ENCODE results near the gene MILR1. TPM values are rescaled to one million over a fixed set of nuclear protein-coding genes. Genes with fewer than 3 reads are reported as not detected.

MILR1 gene
- total RNA-seq, 1 experiment from 2014 or later = not detected

DNA sequence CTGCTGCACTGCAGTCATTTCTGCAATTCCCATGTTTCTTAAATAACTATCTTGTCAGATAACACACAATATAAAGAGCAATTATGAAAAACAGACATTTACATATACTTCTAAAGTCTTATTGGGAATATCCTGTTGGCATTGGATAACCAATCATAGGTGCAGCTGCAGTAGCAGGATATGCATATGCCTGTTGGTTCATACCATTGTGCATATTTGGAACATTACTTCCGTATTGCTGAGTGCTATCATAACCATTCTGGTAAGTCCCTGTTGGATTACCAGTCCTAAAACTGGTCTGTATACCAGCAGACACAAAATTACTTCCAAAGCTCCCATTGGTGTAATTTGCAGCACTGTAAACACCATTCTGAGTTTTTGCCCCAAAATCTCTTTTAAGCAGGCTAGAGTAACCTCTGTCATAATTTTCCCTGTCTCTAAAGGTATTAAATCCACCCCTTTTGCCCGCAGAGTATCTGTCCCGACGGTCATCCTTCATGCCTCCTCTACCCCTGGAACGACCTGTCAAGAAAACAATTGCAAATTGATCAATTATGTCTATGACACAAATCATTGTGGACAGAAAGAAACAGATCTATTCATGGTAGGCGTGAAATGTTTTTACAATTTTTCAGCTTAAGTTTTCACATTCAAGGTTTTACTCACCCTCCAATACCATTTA is 51.0 kb downstream of the MILR1 start:
- Mint-ChIP-seq H3K36me3 (peaks cover 58% of the 10 kb centered on the region), H3K4me1 (peaks cover 68% of the 10 kb centered on the region), H3K27me3 (ENCODE audit: low read depth) (no peaks in the 10 kb centered on the region), H3K27ac (peak overlapping the region; percentile 68; the same call in 1 of the 2 replicates), H3K9me3 (no peaks in the 10 kb centered on the region), H3K4me3 (no peak overlapping the region)
- DNase-seq (ENCODE audit: low spot score) = no peak
- no peak for ATAC-seq
- POLR2A ChIA-PET = no interaction called here
- CTCF ChIA-PET = interaction anchor here (0.5 kb wide), 1 partner anchor 149 kb away, joined by 3 read pairs; no protein-coding TSS in a partner anchor
- TF ChIP-seq NFATC4 (CRISPR knock-in tag; IDR thresholded peaks at IDR 0.05) = 0 out of 2 replicates have a peak, but pooled peaks have one; percentile 39
- peak; percentile 88; the same call in 1 of the 2 replicates for TF ChIP-seq RORB (CRISPR knock-in tag; IDR thresholded peaks at IDR 0.05)
- no peak for TF ChIP-seq SMAD3 (CRISPR knock-in tag; IDR thresholded peaks at IDR 0.05; ENCODE audit: borderline replicate concordance)
- TF ChIP-seq NR3C1 (CRISPR knock-in tag; conservative IDR thresholded peaks at IDR 0.05; ENCODE audit: low read depth) = no peak
- peak; percentile 74; the same call in 1 of the 2 replicates for TF ChIP-seq ZNF416 (CRISPR knock-in tag; IDR thresholded peaks at IDR 0.05)
- TF ChIP-seq, protein P1, sequence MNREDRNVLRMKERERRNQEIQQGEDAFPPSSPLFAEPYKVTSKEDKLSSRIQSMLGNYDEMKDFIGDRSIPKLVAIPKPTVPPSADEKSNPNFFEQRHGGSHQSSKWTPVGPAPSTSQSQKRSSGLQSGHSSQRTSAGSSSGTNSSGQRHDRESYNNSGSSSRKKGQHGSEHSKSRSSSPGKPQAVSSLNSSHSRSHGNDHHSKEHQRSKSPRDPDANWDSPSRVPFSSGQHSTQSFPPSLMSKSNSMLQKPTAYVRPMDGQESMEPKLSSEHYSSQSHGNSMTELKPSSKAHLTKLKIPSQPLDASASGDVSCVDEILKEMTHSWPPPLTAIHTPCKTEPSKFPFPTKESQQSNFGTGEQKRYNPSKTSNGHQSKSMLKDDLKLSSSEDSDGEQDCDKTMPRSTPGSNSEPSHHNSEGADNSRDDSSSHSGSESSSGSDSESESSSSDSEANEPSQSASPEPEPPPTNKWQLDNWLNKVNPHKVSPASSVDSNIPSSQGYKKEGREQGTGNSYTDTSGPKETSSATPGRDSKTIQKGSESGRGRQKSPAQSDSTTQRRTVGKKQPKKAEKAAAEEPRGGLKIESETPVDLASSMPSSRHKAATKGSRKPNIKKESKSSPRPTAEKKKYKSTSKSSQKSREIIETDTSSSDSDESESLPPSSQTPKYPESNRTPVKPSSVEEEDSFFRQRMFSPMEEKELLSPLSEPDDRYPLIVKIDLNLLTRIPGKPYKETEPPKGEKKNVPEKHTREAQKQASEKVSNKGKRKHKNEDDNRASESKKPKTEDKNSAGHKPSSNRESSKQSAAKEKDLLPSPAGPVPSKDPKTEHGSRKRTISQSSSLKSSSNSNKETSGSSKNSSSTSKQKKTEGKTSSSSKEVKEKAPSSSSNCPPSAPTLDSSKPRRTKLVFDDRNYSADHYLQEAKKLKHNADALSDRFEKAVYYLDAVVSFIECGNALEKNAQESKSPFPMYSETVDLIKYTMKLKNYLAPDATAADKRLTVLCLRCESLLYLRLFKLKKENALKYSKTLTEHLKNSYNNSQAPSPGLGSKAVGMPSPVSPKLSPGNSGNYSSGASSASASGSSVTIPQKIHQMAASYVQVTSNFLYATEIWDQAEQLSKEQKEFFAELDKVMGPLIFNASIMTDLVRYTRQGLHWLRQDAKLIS (CRISPR knock-in tag; IDR thresholded peaks at IDR 0.05; ENCODE audit: borderline replicate concordance) = no peak
- 0 out of 2 replicates have a peak, but pooled peaks have one; percentile 21 for TF ChIP-seq ZNF671 (CRISPR knock-in tag; IDR thresholded peaks at IDR 0.05)
- TF ChIP-seq ZNF219 (CRISPR knock-in tag; IDR thresholded peaks at IDR 0.05; ENCODE audit: borderline replicate concordance) = no peak
- TF ChIP-seq GRHL2 (CRISPR knock-in tag; IDR thresholded peaks at IDR 0.05; ENCODE audit: insufficient replicate concordance, severe bottlenecking) = no peak
- no peak for TF ChIP-seq CREB1 (CRISPR knock-in tag; IDR thresholded peaks at IDR 0.05)
- TF ChIP-seq TEAD1 (CRISPR knock-in tag; IDR thresholded peaks at IDR 0.05) = no peak

DNA sequence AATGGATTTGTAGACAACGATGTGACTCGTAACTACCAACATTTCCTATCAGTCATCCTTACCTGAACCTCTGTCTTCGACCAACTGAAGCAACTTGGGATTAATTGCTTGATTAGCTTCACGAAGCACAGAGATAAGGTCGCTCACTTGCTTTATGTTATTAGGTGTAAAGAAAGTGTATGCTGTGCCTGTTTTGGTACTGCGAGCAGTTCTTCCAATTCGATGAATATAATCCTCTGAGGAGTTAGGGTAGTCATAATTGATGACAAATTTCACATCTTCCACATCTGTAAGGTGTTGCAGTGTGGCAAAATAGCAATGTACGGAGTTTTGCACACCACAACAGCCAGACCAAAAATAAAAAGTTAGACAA is 51.6 kb downstream of the MILR1 start:
- H3K4me1 Mint-ChIP-seq = peaks cover 67% of the 10 kb centered on the region
- ChIA-PET POLR2A (no interaction called here), CTCF (interaction anchor here (0.5 kb wide), 1 partner anchor 149 kb away, joined by 3 read pairs; no protein-coding TSS in a partner anchor)
- peak overlapping the region; percentile 68 for H3K27ac Mint-ChIP-seq
- H3K4me3 Mint-ChIP-seq = 0 out of 2 replicates have a peak overlapping the region, but pooled peaks have one; percentile 4
- ATAC-seq (no peak), DNase-seq (ENCODE audit: low spot score) (no peak)
- peaks cover 62% of the 10 kb centered on the region for H3K36me3 Mint-ChIP-seq
- no peaks in the 10 kb centered on the region for H3K9me3 Mint-ChIP-seq
- no peaks in the 10 kb centered on the region; the same call in 1 of the 2 replicates for H3K27me3 Mint-ChIP-seq (ENCODE audit: low read depth)
- no peak for TF ChIP-seq GRHL2 (CRISPR knock-in tag; IDR thresholded peaks at IDR 0.05; ENCODE audit: insufficient replicate concordance, severe bottlenecking)
- TF ChIP-seq, protein P2, sequence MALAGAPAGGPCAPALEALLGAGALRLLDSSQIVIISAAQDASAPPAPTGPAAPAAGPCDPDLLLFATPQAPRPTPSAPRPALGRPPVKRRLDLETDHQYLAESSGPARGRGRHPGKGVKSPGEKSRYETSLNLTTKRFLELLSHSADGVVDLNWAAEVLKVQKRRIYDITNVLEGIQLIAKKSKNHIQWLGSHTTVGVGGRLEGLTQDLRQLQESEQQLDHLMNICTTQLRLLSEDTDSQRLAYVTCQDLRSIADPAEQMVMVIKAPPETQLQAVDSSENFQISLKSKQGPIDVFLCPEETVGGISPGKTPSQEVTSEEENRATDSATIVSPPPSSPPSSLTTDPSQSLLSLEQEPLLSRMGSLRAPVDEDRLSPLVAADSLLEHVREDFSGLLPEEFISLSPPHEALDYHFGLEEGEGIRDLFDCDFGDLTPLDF (CRISPR knock-in tag; IDR thresholded peaks at IDR 0.05) = no peak
- TF ChIP-seq TCF7 (CRISPR knock-in tag; IDR thresholded peaks at IDR 0.05; ENCODE audit: low read depth) = no peak
- TF ChIP-seq ZBTB21 (CRISPR knock-in tag; IDR thresholded peaks at IDR 0.05; ENCODE audit: borderline replicate concordance) = no peak
- TF ChIP-seq, protein P3, sequence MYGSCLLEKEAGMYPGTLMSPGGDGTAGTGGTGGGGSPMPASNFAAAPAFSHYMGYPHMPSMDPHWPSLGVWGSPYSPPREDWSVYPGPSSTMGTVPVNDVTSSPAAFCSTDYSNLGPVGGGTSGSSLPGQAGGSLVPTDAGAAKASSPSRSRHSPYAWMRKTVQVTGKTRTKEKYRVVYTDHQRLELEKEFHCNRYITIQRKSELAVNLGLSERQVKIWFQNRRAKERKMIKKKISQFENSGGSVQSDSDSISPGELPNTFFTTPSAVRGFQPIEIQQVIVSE (CRISPR knock-in tag; IDR thresholded peaks at IDR 0.05; ENCODE audit: borderline replicate concordance) = no peak
- no peak for TF ChIP-seq NFE2L1 (CRISPR knock-in tag; IDR thresholded peaks at IDR 0.05)
- no peak for TF ChIP-seq SMAD4 (CRISPR knock-in tag; IDR thresholded peaks at IDR 0.05)
- TF ChIP-seq, protein P4, sequence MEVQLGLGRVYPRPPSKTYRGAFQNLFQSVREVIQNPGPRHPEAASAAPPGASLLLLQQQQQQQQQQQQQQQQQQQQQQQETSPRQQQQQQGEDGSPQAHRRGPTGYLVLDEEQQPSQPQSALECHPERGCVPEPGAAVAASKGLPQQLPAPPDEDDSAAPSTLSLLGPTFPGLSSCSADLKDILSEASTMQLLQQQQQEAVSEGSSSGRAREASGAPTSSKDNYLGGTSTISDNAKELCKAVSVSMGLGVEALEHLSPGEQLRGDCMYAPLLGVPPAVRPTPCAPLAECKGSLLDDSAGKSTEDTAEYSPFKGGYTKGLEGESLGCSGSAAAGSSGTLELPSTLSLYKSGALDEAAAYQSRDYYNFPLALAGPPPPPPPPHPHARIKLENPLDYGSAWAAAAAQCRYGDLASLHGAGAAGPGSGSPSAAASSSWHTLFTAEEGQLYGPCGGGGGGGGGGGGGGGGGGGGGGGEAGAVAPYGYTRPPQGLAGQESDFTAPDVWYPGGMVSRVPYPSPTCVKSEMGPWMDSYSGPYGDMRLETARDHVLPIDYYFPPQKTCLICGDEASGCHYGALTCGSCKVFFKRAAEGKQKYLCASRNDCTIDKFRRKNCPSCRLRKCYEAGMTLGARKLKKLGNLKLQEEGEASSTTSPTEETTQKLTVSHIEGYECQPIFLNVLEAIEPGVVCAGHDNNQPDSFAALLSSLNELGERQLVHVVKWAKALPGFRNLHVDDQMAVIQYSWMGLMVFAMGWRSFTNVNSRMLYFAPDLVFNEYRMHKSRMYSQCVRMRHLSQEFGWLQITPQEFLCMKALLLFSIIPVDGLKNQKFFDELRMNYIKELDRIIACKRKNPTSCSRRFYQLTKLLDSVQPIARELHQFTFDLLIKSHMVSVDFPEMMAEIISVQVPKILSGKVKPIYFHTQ (CRISPR knock-in tag; IDR thresholded peaks at IDR 0.05) = no peak
- TF ChIP-seq, protein P5, sequence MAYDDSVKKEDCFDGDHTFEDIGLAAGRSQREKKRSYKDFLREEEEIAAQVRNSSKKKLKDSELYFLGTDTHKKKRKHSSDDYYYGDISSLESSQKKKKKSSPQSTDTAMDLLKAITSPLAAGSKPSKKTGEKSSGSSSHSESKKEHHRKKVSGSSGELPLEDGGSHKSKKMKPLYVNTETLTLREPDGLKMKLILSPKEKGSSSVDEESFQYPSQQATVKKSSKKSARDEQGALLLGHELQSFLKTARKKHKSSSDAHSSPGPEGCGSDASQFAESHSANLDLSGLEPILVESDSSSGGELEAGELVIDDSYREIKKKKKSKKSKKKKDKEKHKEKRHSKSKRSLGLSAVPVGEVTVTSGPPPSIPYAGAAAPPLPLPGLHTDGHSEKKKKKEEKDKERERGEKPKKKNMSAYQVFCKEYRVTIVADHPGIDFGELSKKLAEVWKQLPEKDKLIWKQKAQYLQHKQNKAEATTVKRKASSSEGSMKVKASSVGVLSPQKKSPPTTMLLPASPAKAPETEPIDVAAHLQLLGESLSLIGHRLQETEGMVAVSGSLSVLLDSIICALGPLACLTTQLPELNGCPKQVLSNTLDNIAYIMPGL (CRISPR knock-in tag; IDR thresholded peaks at IDR 0.05) = no peak
- TF ChIP-seq KAT7 (CRISPR knock-in tag; IDR thresholded peaks at IDR 0.05; ENCODE audit: borderline replicate concordance) = no peak
- TF ChIP-seq SOX15 (CRISPR knock-in tag; IDR thresholded peaks at IDR 0.05) = no peak
- TF ChIP-seq ELF4 (CRISPR knock-in tag; IDR thresholded peaks at IDR 0.05; ENCODE audit: low read depth) = no peak
- no peak for TF ChIP-seq GTF2I (CRISPR knock-in tag; conservative IDR thresholded peaks at IDR 0.05)
- no peak for TF ChIP-seq FOXP1 (CRISPR knock-in tag; IDR thresholded peaks at IDR 0.05; ENCODE audit: borderline replicate concordance)
